GM12892 (cell line): ENCODE measurements around the gene TEKTIP1. TPM values are rescaled to one million over a fixed set of nuclear protein-coding genes. Genes with fewer than 3 reads are reported as not detected.
A peak's percentile ranks its signal among the peaks of the same experiment; 100 is the strongest.

Experiments used
- DNase-seq: peaks from one replicate; pipeline ENCODE4 v3.0.0; 2011; ENCODE audit not compliant: insufficient read length
- FAIRE-seq: peaks from 2 replicates; lab custom pipeline; 2011; peaks lifted over from hg19 to GRCh38; lab: Jason Lieb, UNC
- POLR2A ChIP-seq: IDR thresholded peaks from 2 replicates; pipeline ENCODE4 v1.6.1; 2011; ENCODE audit warnings: low read depth, low read length, control low read depth
- POLR2AphosphoS5 ChIP-seq: IDR thresholded peaks from 2 replicates; pipeline ENCODE4 v1.6.1; 2011; ENCODE audit warnings: low read depth, low read length, control low read depth
- TAF1 ChIP-seq: IDR thresholded peaks from 2 replicates; pipeline ENCODE4 v1.6.1; 2011; ENCODE audit warnings: low read depth, mild to moderate bottlenecking, control low read depth, low read length, borderline replicate concordance
- polyA plus RNA-seq: library from polyadenylated mRNA; unstranded; fragments of >200 nt; gene quantifications from one replicate; pipeline ENCODE4 v1.2.1, GENCODE V29; 2012; ENCODE audit warnings: missing spikeins, inconsistent platforms; ENCODE audit not compliant: missing spikeins

Gene TEKTIP1
- not detected for polyA plus RNA-seq

DNA sequence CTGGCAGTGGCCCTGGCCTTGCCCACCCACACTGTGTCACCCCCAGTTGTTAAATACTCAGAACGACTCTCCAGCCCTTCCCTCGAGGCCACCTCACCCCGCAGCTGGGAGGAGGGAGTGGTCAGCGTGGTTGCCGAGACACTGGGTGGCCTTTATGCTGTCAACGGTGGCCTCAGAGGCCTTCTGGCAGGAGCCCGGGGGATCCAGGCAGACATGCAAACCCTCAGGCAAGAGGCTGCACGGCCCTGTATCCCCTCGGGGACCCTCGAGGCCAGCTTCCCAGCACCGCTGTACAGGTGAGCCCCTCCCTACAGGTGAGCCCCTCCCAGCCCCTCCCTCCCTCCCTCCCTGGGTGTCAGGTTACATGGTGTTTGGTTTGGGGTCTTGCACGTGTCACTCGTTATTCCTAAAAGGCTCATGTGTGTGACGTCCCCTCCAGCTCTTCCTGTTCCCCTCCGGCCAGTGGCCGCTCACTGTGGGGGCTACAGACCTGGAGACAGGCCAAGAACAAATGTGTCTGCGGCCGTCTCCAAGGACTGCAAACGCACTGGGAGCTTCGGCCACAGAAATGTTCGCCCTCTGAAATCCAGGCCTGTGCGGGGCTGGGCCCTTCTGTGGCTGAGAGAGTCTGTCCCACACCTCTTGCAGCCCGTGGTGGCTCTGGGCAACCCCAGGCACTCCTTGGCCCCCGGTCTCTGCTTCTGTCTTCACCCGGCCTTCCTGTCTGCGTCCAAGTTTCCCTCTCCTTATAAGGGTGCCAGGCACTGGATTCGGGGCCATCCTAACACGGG is at the start of gene TEKTIP1:
Gene TEKTIP1, plus strand, starts transcription at position 210 of the 791 bp plus-strand sequence. Its CDS starts 4 bp downstream, at position 214.
- FAIRE-seq (no peak), DNase-seq (no peak)
- TF ChIP-seq POLR2AphosphoS5 (no peak), POLR2A (no peak), TAF1 (no peak)

DNA sequence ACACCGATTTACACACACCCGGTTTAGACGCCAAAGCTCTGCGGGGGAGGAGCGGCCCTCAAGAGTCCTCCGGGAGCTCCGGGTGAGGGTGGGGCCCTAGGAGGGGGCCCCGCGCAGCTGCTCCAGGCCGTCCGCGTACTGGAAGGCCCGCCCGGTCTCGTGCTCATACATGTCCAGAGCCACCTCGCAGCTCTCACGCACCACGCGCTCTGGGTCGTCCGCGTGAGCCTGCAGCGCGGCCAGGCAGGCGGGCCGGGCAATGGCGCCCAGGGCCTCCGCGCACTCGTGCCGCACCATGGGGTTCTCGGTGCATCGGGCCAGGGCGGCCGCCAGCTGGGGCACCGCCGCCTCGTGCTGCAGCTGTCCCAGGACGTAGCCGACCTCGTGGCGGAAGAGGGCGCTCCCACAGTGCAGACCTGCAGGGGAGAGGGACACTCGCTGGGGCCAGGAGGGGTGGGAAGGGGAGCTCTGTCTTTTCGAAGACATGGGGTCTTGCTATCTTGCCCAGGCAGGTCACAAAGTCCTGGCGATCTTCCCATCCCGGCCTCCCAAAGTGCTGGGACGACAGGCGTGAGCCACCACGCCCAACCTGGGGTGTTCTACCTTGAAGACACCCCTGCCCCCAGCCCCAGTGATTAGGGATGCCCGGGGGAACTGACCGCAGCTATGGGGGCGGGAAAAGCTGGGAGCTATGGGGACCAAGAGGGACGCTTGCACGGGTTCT is 47.4 kb upstream of the TEKTIP1 start:
- no peak for TF ChIP-seq POLR2AphosphoS5
- DNase-seq (no peak), FAIRE-seq (no peak)

DNA sequence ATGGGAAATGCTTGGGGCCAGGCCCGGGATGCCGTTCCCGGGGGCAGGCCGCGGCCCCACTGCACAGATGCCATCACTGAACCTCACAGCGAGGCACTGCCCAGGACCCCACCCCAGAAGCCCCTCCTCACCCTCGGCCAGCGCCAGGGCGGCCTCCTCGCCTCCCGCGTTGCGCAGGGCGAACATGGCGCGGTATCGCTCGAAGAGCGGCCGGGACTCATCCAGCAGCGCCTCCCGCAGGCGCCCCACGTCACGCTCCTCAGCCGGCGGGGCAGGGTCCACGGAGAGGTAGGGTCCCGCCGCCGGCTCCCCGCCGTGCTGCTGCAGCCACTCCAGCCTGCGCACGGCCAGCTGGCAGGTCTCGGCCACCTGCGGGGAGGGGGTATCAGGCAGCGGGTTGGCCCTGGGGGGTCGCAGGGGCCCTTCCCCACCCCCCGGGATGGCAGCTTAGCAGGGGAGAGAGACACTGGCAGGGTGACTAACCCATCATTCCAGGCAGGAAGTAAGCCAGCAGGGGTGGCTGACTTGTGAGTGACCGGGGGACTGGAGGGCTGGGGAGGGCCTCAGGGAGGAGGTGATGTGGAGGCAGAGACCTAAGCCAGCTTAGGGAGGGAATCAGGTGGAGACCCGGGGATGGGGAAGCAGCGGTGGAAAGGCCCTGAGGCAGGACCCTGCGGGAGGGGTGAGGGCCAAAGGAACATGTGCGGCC is 46.7 kb upstream of the TEKTIP1 start:
- FAIRE-seq (no peak), DNase-seq (no peak)
- TF ChIP-seq POLR2A (no peak), POLR2AphosphoS5 (no peak), TAF1 (no peak)

DNA sequence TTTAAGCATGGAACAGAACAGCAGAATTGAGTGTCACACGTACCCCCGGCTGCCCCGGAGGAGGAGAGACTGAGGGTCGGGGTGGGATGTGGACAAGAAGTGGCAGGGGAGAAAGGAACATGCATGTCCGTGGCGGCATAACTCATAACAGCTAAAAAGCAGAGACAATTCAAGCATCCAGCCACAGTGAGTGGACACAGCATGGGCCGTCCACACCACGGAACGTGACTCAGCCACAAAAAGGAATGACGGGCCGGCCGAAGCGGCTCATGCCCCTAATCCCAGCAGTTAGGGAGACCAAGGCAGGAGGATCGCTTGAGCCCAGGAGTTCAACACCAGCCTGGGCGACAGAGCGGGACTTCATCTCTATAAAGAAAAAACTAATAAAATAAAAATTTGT is 46.1 kb upstream of the TEKTIP1 start:
- TF ChIP-seq TAF1, result no peak
- TF ChIP-seq POLR2A, result no peak
- no peak for TF ChIP-seq POLR2AphosphoS5
- DNase-seq (no peak), FAIRE-seq (no peak)

DNA sequence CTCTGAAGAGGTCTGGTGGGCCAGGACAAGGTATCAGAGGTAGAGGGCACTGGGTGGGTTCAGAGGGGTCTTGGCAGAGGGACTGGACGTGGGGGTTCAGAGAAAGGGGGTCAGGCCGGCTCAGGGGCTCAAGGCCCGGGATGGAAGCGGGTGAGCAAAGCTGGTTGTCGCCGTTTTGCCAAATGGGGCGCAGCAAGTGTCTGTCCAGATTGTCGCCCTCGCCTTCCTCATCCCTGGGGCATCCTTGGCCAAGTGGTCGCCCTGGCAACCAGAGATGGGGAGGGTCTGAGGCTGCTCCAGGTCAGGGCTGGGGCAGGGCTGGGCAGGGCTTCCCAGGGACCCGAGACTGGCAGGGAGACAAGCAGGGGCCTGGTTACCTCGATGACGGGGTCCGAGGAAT is 45.3 kb upstream of the TEKTIP1 start:
- FAIRE-seq, result no peak
- TF ChIP-seq POLR2A (no peak), TAF1 (no peak), POLR2AphosphoS5 (no peak)
- no peak for DNase-seq

DNA sequence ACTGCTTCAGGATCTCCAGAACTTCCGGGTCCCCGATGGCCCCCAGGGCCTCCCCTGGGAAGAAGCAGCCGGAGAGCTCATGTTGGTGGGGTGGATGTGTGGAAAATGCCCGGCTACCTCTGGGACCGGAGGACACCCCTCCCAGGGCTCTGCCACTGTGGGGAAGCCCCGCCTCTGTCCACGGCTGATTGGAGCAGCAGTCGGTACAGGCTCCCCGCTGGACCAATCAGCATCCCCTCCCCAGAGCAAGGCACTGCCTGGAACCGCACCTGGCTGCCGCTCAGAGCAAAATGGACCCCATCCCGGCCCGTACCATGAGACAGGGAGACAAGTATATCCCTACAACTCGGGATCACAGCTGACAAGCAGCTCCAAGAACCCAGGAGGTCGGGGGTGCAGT is 44.9 kb upstream of the TEKTIP1 start:
- FAIRE-seq (no peak), DNase-seq (peak; percentile 62)
- TF ChIP-seq TAF1, result no peak
- TF ChIP-seq POLR2AphosphoS5, result no peak
- TF ChIP-seq POLR2A, result no peak

DNA sequence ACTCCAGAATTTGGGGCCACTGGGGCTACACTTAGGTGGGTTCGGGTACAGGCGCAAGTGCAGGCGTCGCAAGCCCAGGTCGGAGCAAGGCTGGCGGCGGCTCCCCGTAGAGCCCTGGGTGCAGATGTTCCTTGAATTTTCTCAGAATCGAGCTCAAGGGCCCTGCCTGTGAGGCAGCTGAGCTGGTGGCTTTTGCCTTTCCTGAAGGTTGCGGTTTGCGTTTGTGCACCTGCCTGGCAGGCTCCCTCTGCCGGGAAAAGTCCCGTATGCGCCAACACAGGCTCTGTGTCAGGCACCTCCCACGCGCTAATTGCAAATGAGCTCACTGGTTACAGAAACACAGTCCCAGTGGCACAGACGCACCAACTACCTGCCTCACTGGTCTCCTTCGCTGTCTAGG is 44.4 kb upstream of the TEKTIP1 start:
- TF ChIP-seq POLR2A (no peak), POLR2AphosphoS5 (no peak), TAF1 (0 out of 2 replicates have a peak, but pooled peaks have one; percentile 14)
- DNase-seq (no peak), FAIRE-seq (no peak)

DNA sequence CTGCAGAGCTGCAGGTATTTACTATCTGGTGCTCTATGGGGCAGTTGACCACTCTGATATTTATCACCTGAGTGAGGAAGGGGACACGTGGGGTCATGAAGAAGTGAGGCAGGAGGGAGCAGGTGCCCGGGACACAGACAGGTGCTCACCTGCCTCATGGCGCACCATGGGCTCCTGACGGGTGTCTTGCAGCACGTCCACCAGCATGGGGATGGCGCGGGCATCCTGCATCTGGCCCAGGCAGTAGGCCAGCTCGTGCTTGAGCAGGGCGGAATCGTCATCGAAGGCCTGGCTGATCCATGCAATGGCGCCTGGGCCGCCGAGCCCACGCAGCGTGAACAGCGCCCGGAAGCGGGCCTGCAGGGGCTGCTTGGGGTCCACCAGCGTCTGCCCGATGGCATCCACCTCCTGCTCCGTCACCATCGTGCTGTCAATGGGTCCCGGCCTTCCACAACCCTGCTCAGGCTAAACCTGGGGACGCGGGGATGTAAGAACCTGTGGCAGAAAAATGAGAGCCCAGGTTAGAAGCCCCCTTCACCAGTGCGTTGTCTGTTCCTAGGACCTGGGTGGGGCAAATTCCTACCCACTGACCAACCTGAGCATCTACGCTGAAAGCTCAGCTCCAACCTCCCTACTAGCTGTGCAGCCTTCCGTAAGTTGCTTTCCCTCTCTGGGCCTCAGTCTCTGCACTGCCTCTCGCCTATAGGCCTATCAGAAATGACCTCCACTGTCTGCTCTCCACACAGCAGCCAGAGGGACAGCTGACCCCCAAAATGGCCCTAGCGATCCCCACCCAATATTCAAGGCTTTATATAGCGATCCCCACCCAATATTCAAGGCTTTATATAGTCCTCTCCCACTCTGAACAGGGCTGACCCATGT is 42.3 kb upstream of the TEKTIP1 start:
- DNase-seq (no peak), FAIRE-seq (no peak)
- TF ChIP-seq POLR2A (no peak), POLR2AphosphoS5 (no peak), TAF1 (no peak)

DNA sequence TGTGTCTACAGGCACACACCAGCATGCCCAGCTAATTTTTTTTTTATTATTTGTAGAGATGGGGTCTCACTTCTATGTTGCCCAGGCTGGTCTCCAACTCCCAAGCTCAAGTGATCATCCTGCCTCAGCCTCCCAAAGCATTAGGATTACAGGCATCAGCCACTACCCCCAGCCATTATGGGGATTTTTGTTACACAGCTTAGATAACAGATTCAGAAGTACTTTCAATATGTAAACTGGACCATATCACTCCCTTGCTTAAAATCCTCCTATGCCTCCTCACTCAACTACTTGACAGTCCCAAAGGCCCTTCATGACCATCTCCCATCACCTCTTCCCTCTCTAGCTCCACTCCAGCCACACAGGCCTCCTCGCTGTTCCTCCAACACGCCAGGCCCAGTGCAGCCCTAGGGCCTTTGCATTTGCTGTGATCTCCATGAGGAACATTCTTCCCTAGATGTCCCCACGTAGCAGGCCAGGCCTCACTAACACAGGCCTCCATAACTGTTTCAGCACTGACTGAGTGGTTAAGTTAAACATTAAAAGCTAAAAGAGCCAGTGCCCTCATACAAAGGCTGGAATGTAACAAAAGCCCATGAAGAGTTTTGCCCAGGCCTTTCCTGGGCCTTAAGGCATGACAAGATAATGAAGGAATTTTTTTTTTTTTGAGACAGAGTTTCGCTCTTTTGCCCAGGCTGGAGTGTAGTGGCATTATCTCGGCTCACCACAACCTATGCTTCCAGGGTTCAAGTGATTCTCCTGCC is 41.0 kb upstream of the TEKTIP1 start:
- TF ChIP-seq TAF1 (no peak), POLR2AphosphoS5 (no peak), POLR2A (no peak)
- DNase-seq (no peak), FAIRE-seq (no peak)

DNA sequence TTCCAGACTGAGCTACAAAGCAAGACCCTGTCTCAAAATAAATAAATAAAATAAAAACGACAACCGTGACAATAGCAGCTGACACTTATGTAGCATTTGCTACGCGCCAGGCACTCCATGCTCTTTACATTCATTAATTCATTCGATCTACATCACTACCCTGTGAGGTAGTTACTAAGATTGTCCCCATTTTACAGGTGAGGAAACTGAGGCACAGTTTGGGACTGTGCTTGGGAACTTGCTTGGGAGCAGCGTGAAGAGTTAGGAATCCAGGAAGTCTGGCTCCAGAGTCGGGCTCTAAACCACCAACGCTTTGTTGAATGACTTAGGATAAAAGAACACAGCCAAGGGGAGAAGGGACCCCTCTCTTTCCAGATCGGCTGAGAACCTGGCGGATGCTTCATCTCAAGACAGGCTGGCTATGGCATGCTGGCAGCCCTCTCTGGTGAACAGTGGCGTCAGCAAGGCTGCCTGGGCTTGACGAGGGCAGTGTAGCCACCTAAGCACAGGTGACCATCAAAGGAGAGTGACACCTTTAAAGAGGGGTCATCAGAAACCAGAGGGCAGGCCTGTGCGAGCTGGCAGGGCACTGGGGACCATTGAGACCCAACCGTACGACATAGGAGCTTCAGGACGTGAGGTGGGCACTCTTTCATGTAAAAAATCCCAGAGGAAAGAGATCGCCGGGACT is 39.1 kb upstream of the TEKTIP1 start:
- TF ChIP-seq POLR2A (no peak), POLR2AphosphoS5 (no peak), TAF1 (no peak)
- FAIRE-seq (no peak), DNase-seq (no peak)
